KMS-11 (cell line): ENCODE data around the gene MTMR12.
"Not testable (repeated sequence)": the region's sequence is repeated elsewhere in the genome, so short reads cannot be mapped to it uniquely, and the experiment has no call there.

ENCODE experiments used
- H2AFZ ChIP-seq: fragments of 200-600 bp; sonication (generic); 2 replicates; pipeline ENCODE4 v1.6.1; 2016; ENCODE audit warnings: antibody characterized with exemption, mixed run types, low read depth
- H3K27ac ChIP-seq: fragments of 200-600 bp; sonication (generic); 2 replicates; pipeline ENCODE4 v1.6.1; 2016; ENCODE audit warnings: mild to moderate bottlenecking, mixed run types
- H3K27me3 ChIP-seq: fragments of 200-600 bp; sonication (generic); 2 replicates; pipeline ENCODE4 v1.6.1; 2017; ENCODE audit warnings: mild to moderate bottlenecking, low read depth, mixed run types, moderate library complexity; ENCODE audit not compliant: insufficient read depth
- H3K36me3 ChIP-seq: fragments of 200-600 bp; sonication (generic); 2 replicates; pipeline ENCODE4 v1.6.1; 2017; ENCODE audit warnings: mild to moderate bottlenecking, mixed run types; ENCODE audit not compliant: insufficient read depth
- H3K4me1 ChIP-seq: fragments of 200-600 bp; sonication (generic); 2 replicates; pipeline ENCODE4 v1.6.1; 2016; ENCODE audit warnings: mild to moderate bottlenecking, low read depth, mixed run types; ENCODE audit not compliant: poor library complexity, severe bottlenecking
- H3K4me2 ChIP-seq: fragments of 200-600 bp; sonication (generic); 2 replicates; pipeline ENCODE4 v1.7.0; 2016; ENCODE audit warnings: mild to moderate bottlenecking, mixed run types
- H3K4me3 ChIP-seq: fragments of 200-600 bp; sonication (generic); IDR thresholded peaks from 2 replicates; pipeline ENCODE4 v1.6.1; 2017; ENCODE audit warnings: low read depth, low read length, mixed read lengths; ENCODE audit not compliant: insufficient read depth
- H3K79me2 ChIP-seq: fragments of 200-600 bp; sonication (generic); 2 replicates; pipeline ENCODE4 v1.6.1; 2016; ENCODE audit warnings: low read depth, mixed run types; ENCODE audit not compliant: insufficient read depth
- H3K9ac ChIP-seq: fragments of 200-600 bp; sonication (generic); 2 replicates; pipeline ENCODE4 v1.6.1; 2016; ENCODE audit warnings: mild to moderate bottlenecking, mixed run types
- H4K20me1 ChIP-seq: fragments of 200-600 bp; sonication (generic); 2 replicates; pipeline ENCODE4 v1.6.1; 2016; ENCODE audit warnings: mild to moderate bottlenecking, mixed run types; ENCODE audit not compliant: insufficient read depth
- CTCF ChIP-seq: fragments of 200-600 bp; sonication (generic); conservative IDR thresholded peaks from 2 replicates; pipeline ENCODE4 v1.6.1; 2017; ENCODE audit warnings: low read depth, mild to moderate bottlenecking, antibody characterized with exemption, low read length, moderate library complexity, mixed read lengths

Gene MTMR12

GRCh38 chr5:32291591-32291990 lies 21.1 kb downstream of the MTMR12 start:
- H3K9ac ChIP-seq = no peak overlapping the region
- no peaks in the 10 kb centered on the region; the same call in 1 of the 2 replicates for H3K79me2 ChIP-seq
- peaks cover 39% of the 10 kb centered on the region for H3K4me1 ChIP-seq
- H3K4me3 ChIP-seq = no peak overlapping the region
- no peak for TF ChIP-seq CTCF
- H3K27me3 ChIP-seq = no peaks in the 10 kb centered on the region
- H3K4me2 ChIP-seq = no peak overlapping the region
- H2AFZ ChIP-seq = no peak overlapping the region
- H3K27ac ChIP-seq = no peak overlapping the region
- H4K20me1 ChIP-seq = no peaks in the 10 kb centered on the region
- H3K36me3 ChIP-seq = no peaks in the 10 kb centered on the region

- no peak for TF ChIP-seq CTCF
- H3K9ac ChIP-seq = no peak overlapping the region
- no peak overlapping the region for H3K4me3 ChIP-seq
- H3K27me3 ChIP-seq = no peaks in the 10 kb centered on the region
- no peak overlapping the region for H3K4me2 ChIP-seq
- no peaks in the 10 kb centered on the region for H3K36me3 ChIP-seq
- H2AFZ ChIP-seq = no peak overlapping the region
- no peak overlapping the region for H3K27ac ChIP-seq
- H3K4me1 ChIP-seq = peaks cover 46% of the 10 kb centered on the region
- no peaks in the 10 kb centered on the region for H4K20me1 ChIP-seq
- H3K79me2 ChIP-seq = no peaks in the 10 kb centered on the region; the same call in 1 of the 2 replicates
These were observed 21.8 kb downstream of the MTMR12 start for GRCh38 chr5:32290922-32291321.

- H2AFZ ChIP-seq, H3K4me2 ChIP-seq, H4K20me1 ChIP-seq, H3K27ac ChIP-seq, H3K4me3 ChIP-seq, H3K79me2 ChIP-seq, H3K36me3 ChIP-seq, H3K9ac ChIP-seq, H3K27me3 ChIP-seq: not testable (repeated sequence)
- peaks cover 47% of the 10 kb centered on the region for H3K4me1 ChIP-seq
These were observed 22.2 kb downstream of the MTMR12 start for GRCh38 chr5:32290501-32290900.

- H3K27me3 ChIP-seq, H3K36me3 ChIP-seq, H3K9ac ChIP-seq, H4K20me1 ChIP-seq, H3K79me2 ChIP-seq, H2AFZ ChIP-seq, H3K27ac ChIP-seq, H3K4me2 ChIP-seq, H3K4me3 ChIP-seq: not testable (repeated sequence)
- H3K4me1 ChIP-seq = peaks cover 49% of the 10 kb centered on the region
These were observed 22.8 kb downstream of the MTMR12 start for GRCh38 chr5:32289986-32290385.

GRCh38 chr5:32288135-32288534 lies 24.6 kb downstream of the MTMR12 start:
- not testable (repeated sequence) for H3K36me3 ChIP-seq, H4K20me1 ChIP-seq, H3K9ac ChIP-seq, H3K27me3 ChIP-seq, H3K79me2 ChIP-seq, H2AFZ ChIP-seq, H3K4me2 ChIP-seq, H3K4me3 ChIP-seq
- Histone ChIP-seq H3K4me1 (peaks cover 68% of the 10 kb centered on the region), H3K27ac (peak overlapping the region; percentile 59; the same call in 1 of the 2 replicates)

GRCh38 chr5:32287525-32287924 lies 25.2 kb downstream of the MTMR12 start:
- not testable (repeated sequence) for H3K9ac ChIP-seq, H3K27me3 ChIP-seq, H3K36me3 ChIP-seq, H2AFZ ChIP-seq, H3K79me2 ChIP-seq, H3K4me3 ChIP-seq, H4K20me1 ChIP-seq
- Histone ChIP-seq H3K4me2 (peak overlapping the region; percentile 85; the same call in 1 of the 2 replicates), H3K4me1 (peaks cover 74% of the 10 kb centered on the region), H3K27ac (peak overlapping the region; percentile 59; the same call in 1 of the 2 replicates)
